Upper lobe of right lung (tissue), 1 donor: Measurements from ENCODE around the gene TPO. TPM values are rescaled to one million over a fixed set of nuclear protein-coding genes. Genes with fewer than 3 reads are reported as not detected.

Experiments
- ATAC-seq: fragments of 200-7000 bp; cut with Tn5 transposase; one replicate; pipeline ENCODE4 v1.9.1; 2020; ENCODE audit warnings: mild to moderate bottlenecking, moderate library complexity
- DNase-seq: peaks from one replicate; pipeline ENCODE4 v3.0.0-alpha.2; 2020
- H3K27ac ChIP-seq: fragments of 200-600 bp; one replicate; pipeline ENCODE4 v1.8.0; 2022
- H3K27me3 ChIP-seq: fragments of 200-600 bp; one replicate; pipeline ENCODE4 v1.8.0; 2022; ENCODE audit warnings: mild to moderate bottlenecking
- H3K36me3 ChIP-seq: fragments of 200-600 bp; one replicate; pipeline ENCODE4 v1.8.0; 2022
- H3K4me1 ChIP-seq: fragments of 200-600 bp; one replicate; pipeline ENCODE4 v1.8.0; 2022
- H3K4me3 ChIP-seq: fragments of 200-600 bp; one replicate; pipeline ENCODE4 v1.8.0; 2022; ENCODE audit warnings: mild to moderate bottlenecking
- H3K9me3 ChIP-seq: fragments of 200-600 bp; one replicate; pipeline ENCODE4 v1.8.0; 2022
- CTCF ChIP-seq: fragments of 200-600 bp; IDR thresholded peaks from one replicate; pipeline ENCODE4 v1.8.0; 2022; ENCODE audit warnings: antibody characterized with exemption
- intact Hi-C: fragments of 100-400 bp; cut with DNase I; formaldehyde crosslinking; loops from one replicate; pipeline ENCODE4 v1.11.0; 2022
- total RNA-seq: library from RNA; stranded (reverse); fragmentation: NEBNext Ultra II Directional; extraction: Animal tissue kit (Norgen Biotek cat#: 25700); gene quantifications from one replicate; pipeline ENCODE4 v1.2.1, GENCODE V29; 2021
- donor health status: DM: no; HTN: yes; CAD: no; lungs with severe emphysema.

TPO gene
- total RNA-seq, 1 donor from 2014 or later: not detected

GRCh38 chr2:1459727-1460126 lies 46.5 kb downstream of the TPO start:
- DNase-seq: no peak

DNA sequence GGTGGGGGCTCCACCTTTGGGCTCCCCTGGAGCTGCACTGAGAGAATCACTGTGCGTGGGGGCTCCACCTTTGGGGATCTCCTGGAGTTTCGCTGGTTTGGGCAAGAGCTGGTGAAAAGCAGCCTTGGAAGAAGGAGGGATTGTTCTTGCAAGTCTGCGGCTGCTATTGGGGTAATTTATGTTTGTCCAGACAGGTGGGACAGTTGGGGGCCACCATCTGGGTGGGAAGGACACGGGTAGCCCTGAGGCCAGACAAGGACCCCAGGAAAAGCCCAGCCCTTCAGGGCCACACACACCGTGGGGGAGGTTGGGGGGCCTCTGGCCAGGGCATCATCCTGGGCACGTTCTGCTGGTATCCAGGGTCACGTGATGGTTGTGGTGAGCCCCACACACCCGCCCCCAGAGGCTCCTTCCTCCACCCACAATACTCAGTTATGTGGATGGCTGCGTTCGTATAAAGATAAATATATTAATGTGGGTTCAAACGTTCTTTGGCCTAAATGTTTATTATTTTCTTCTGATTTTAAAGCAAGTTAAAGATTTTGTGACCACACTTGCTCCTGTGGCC lies 47.7 kb downstream of the TPO start:
- H3K27me3 ChIP-seq: no peaks in the 10 kb centered on the region
- no peak overlapping the region for H3K27ac ChIP-seq
- H3K4me1 ChIP-seq: no peaks in the 10 kb centered on the region
- H3K36me3 ChIP-seq: no peaks in the 10 kb centered on the region
- no peak for DNase-seq
- no peaks in the 10 kb centered on the region for H3K9me3 ChIP-seq
- H3K4me3 ChIP-seq: no peak overlapping the region
- intact Hi-C loops: no loop called here
- peak; percentile 16 for ATAC-seq
- TF ChIP-seq CTCF: no peak

More at GRCh38 chr2:1459727-1460126, 46.5 kb downstream of the TPO start:
- peak; percentile 45 for ATAC-seq
- Histone ChIP-seq H3K27me3 (no peaks in the 10 kb centered on the region), H3K9me3 (no peaks in the 10 kb centered on the region), H3K36me3 (no peaks in the 10 kb centered on the region), H3K27ac (no peak overlapping the region), H3K4me1 (no peaks in the 10 kb centered on the region), H3K4me3 (no peak overlapping the region)
- TF ChIP-seq CTCF: no peak
- intact Hi-C loops: no loop called here

- no peaks in the 10 kb centered on the region for H3K4me1 ChIP-seq
- H3K27ac ChIP-seq: no peak overlapping the region
- no peaks in the 10 kb centered on the region for H3K27me3 ChIP-seq
- H3K4me3 ChIP-seq: no peak overlapping the region
- ATAC-seq (peak; percentile 39), DNase-seq (no peak)
- H3K9me3 ChIP-seq: no peaks in the 10 kb centered on the region
- H3K36me3 ChIP-seq: no peaks in the 10 kb centered on the region
- TF ChIP-seq CTCF: no peak
- intact Hi-C loops: no loop called here
These were observed 48.5 kb downstream of the TPO start for GRCh38 chr2:1461507-1462390.

DNA sequence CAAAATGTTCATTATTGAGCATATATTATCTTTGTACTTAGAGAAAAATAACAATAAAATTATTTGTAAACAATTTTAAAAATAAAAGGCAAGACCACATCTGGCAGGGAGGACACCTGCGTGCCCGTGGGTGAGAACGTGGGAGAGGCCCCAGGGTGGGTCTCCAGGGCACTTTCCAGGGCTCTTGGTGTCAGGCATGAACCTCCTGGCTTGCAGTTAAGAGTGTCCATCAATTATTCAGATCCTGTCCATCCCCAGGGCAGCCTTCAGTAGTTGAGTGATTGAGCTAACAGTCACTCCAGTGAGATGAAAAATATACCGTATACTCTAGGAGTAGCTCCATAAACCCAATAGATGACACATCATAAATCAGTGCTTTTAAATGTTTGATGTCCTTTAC lies 49.7 kb downstream of the TPO start:
- intact Hi-C loops: no loop called here
- Histone ChIP-seq H3K27ac (no peak overlapping the region), H3K9me3 (no peaks in the 10 kb centered on the region), H3K36me3 (no peaks in the 10 kb centered on the region), H3K4me1 (no peaks in the 10 kb centered on the region), H3K27me3 (no peaks in the 10 kb centered on the region), H3K4me3 (no peak overlapping the region)
- TF ChIP-seq CTCF: no peak
- DNase-seq (no peak), ATAC-seq (no peak)

DNA sequence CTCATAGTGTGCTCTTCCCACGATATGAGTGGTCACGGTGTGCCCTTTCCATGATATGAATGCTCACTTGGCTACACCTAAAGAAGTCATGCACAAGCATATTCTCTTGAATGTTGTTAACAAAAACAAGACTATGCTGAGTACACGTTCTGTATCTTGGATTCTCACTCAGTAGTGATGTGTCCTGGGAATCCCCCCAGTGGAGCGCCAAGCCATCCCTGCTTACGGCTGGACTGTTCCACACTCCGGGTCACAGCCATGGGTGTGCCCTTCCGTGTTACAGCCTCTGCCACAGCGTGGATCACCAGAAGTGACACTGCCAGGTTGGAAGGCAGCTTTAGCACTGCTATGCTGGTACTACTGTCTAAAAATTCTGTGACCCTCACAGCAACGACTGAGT lies 59.1 kb downstream of the TPO start:
- H3K27me3 ChIP-seq: no peaks in the 10 kb centered on the region
- no peaks in the 10 kb centered on the region for H3K36me3 ChIP-seq
- H3K9me3 ChIP-seq: no peaks in the 10 kb centered on the region
- no peak overlapping the region for H3K4me3 ChIP-seq
- ATAC-seq: peak; percentile 39
- no peak for DNase-seq
- no peaks in the 10 kb centered on the region for H3K4me1 ChIP-seq
- no peak for TF ChIP-seq CTCF
- no peak overlapping the region for H3K27ac ChIP-seq
- intact Hi-C loops: no loop called here
